Cerebellar nuclear complex (tissue), 1 donor: Measurements from ENCODE around the gene PTPRM.

Experiments used
- DNase-seq, 2 experiments: peaks; one replicate each; lab custom pipeline; 2025; lab: John Stamatoyannopoulos, UW

PTPRM gene

DNA sequence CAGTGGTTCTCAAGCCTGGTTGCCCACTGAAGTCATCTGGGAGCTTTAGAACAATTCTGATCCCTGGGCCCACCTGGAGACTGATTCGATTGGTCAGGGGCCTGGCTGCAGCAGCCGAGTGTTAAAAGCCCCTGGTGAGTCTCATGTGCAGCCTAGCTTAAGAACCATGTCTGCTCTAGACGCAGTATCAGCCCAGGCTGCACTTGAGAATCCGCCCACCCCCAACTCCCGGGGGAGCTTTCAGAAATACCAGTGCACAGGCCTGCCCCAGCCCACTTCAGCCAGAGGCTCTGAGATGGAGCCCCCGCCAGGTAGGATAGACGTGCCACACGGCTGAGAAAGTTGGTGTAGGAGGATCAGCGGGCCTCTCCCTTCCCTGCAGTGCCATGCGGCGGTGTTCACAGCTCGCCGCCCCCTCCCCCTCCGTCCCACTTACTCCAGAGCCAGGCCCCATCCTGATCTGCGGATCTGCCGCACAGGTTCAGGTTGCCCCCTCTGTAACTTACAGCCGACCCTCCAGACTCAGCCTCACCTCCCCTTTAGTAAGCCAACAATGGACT lies 833.2 kb downstream of the PTPRM start:
- no peak for DNase-seq

- no peak for DNase-seq
These were observed 833.7 kb downstream of the PTPRM start for GRCh38 chr18:8400825-8401224.

DNA sequence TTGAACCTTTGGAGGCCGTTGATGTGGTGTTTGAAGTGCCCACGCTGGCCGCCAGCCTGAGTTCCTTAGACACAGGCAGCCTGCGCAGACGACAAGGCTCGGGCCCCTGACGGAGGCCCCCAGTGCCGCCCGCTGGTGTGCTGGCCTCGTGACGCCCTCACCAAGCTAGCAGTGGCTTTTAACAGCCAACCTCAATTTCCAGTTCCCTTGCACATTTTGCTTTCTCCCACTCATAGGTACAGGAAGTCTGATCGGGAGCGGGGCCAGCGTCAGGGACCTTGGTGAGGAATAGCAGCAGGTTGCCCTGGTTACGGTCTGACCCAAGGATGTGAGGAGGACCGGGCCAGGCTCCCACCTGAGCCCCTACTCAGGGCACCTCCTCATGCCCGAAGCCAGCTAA lies 834.5 kb downstream of the PTPRM start:
- no peak for DNase-seq

GRCh38 chr18:8402237-8402636 lies 835.1 kb downstream of the PTPRM start:
- no peak for DNase-seq

GRCh38 chr18:8403713-8404112 lies 836.6 kb downstream of the PTPRM start:
- DNase-seq, result no peak

DNA sequence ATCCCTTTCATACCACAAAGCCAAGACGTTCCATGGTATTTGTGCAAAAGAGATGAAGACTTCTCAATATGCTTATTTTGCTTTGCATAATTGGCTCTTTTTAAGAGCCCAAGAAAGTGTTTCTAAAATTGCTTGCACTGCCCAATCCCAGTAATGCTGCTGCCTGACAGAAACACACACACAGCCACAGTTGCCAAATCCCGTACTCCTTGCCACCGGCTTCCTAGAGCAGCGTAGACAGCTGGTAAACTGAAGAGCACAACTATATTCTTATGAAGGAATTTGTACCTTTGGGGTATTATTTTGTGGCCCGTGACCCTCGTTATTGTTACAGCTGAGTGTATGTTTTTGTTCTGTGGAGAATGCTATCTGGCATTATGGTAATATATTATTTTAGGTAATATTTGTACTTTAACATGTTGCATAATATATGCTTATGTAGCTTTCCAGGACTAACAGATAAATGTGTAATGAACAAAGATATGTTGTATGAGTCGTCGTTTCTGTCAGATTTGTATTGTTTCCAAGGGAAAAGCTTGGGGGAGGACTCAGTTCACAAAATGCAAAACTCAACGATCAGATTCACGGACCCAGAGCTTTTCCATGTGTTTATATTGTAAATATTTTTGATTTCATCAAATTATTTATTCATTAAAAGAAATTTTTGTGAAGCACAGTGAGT lies 839.2 kb downstream of the PTPRM start:
- DNase-seq, result no peak

- DNase-seq, result no peak
These were observed 839.7 kb downstream of the PTPRM start for GRCh38 chr18:8406868-8407250.

- no peak for DNase-seq
These were observed 842.0 kb downstream of the PTPRM start for GRCh38 chr18:8409151-8409550.

- DNase-seq, result no peak
These were observed 844.4 kb downstream of the PTPRM start for GRCh38 chr18:8411492-8411891.

GRCh38 chr18:8412117-8412516 lies 845.0 kb downstream of the PTPRM start:
- no peak for DNase-seq

DNA sequence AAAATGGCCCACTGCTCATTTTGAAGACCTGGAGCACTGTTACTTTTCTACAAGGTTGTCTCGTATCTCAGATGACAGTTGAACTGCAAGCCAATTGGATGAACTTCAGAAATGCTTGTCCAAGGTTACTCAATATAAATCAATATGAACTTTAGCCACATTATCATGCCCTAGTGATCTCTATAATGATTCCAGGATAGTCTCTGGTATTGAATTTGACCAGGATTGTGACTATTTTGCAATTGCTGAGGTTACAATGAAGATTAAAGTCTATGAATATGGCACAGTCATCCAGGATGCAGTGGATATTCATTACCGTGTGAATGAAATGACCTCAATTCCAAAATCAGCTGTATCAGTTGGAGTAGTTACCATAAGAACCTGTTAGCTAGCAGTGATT lies 846.1 kb downstream of the PTPRM start:
- no peak for DNase-seq

DNA sequence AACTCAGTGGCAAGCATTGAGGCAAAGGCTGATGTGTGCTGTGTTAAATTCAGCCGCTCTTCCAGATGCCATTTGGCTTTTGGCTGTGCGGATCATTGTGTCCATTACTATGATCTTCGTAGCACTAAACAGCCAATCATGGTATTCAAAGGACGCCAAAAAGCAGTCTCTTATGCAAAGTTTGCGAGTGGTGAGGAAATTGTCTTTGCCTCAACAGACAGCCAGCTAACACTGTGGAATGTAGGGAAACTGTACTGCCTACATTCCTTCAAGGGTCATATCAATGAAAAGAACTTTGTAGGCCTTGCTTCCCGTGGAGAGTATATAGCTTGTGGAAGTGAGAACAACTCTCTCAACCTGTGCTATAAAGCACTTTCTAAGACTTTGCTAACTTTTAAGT lies 846.6 kb downstream of the PTPRM start:
- DNase-seq, result no peak

- DNase-seq, result no peak
These were observed 849.3 kb downstream of the PTPRM start for GRCh38 chr18:8416212-8417019.

DNA sequence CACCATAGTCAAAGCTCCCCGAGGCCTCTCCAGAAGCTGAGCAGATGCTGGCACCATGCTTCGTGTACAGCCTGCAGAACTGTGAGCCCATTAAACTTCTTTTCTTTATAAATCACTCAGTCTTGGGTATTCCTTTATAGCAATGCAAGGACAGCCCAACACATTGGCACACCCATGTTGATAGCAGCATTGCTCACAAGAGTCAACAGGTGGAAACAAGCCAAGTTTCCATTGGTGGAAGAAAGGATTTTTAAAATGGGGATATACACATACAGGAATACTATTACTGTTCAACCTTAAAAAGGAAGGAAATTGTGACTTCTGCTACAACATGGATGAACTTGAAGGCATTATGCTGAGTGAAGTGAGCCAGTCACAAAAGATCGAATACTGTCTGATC lies 855.3 kb downstream of the PTPRM start:
- no peak for DNase-seq

- no peak for DNase-seq
These were observed 856.0 kb downstream of the PTPRM start for GRCh38 chr18:8423051-8423557.

- DNase-seq, result no peak
These were observed 857.4 kb downstream of the PTPRM start for GRCh38 chr18:8424481-8424880.

- DNase-seq, result no peak
These were observed 858.0 kb downstream of the PTPRM start for GRCh38 chr18:8424917-8425725.

- DNase-seq, result no peak
These were observed 859.3 kb downstream of the PTPRM start for GRCh38 chr18:8426401-8426800.

GRCh38 chr18:8427339-8427738 lies 860.2 kb downstream of the PTPRM start:
- no peak for DNase-seq

- no peak for DNase-seq
These were observed 861.8 kb downstream of the PTPRM start for GRCh38 chr18:8428951-8429350.

DNA sequence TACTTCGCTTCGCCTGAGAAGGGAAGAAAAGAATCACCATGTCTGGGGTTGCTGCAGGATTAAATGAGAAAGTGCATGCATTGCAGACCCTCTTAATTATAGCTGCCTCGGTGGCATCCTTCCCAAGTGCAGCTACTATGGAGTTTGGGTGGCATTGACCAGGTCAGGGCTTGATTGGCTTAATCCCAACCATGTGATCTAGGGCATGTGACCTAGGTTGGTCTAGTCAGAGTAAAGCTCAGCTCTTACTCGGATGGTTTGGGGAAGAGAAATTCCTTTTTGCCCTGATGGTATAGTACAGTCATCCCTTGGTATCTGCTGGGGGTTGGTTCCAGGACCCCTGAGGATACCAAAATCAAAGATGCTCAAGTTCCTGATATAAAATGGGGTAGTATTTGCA lies 863.9 kb downstream of the PTPRM start:
- DNase-seq, result no peak

DNA sequence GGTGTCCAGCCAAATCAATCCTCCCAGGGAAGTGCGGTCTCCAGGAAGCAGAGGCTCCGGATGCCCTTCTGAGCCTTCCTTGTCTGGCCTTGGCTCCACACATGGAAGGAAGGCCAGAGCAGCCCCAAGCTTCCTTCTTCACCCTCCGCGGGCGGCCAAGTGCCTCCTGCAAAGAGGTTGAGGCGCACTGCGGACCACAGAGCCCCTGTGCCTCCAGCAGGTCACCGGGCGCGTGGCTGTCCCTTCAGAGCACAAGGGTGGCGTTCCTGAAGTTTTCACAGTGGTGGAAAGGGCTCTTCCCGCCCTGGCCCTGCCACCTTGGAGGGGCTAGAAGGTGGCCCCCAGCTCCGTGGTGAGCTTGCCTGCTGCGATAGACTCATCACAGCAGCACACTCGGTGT lies 866.2 kb downstream of the PTPRM start:
- no peak for DNase-seq
